HepG2 (cell line): ENCODE measurements around the gene IQCE. TPM values are rescaled to one million over a fixed set of nuclear protein-coding genes. Genes with fewer than 3 reads are reported as not detected.
A peak's percentile ranks its signal among the peaks of the same experiment; 100 is the strongest.

Experiments
- ATF1 ChIP-seq: IDR thresholded peaks from 2 replicates; pipeline ENCODE4 v1.6.1; 2016; ENCODE audit warnings: mild to moderate bottlenecking, control low read depth
- DNMT3B ChIP-seq: conservative IDR thresholded peaks from 2 replicates; pipeline ENCODE4 v1.6.1; 2016; ENCODE audit warnings: missing biosample characterization, control low read depth
- HNF1B ChIP-seq: sonication (generic); formaldehyde crosslinking; IDR thresholded peaks from 2 replicates; pipeline ENCODE4 v1.5.1; 2020; ENCODE audit warnings: mild to moderate bottlenecking, moderate library complexity, missing genetic modification reagents
- KDM3A ChIP-seq: IDR thresholded peaks from 2 replicates; pipeline ENCODE4 v1.6.1; 2018; ENCODE audit warnings: low read depth, missing compliant biosample characterization
- MIER2 ChIP-seq: IDR thresholded peaks from 2 replicates; pipeline ENCODE4 v1.6.1; 2016; ENCODE audit warnings: missing biosample characterization, missing genetic modification reagents
- MLLT10 ChIP-seq: sonication (generic); formaldehyde crosslinking; IDR thresholded peaks from 2 replicates; pipeline ENCODE4 v1.4.0; 2020; ENCODE audit warnings: missing genetic modification reagents
- NR2F1 ChIP-seq, 2 experiments: fragments of 450-650 bp in 1 of 2; formaldehyde crosslinking in 1 of 2; IDR thresholded peaks; 2 replicates each; pipeline versions ENCODE4 v1.5.0 to v1.6.1; 2016 to 2020; ENCODE audit warnings: mild to moderate bottlenecking in 1 of 2, missing compliant biosample characterization in 1 of 2, missing genetic modification reagents in 1 of 2, moderate library complexity in 1 of 2
- SALL2 ChIP-seq: sonication (generic); formaldehyde crosslinking; IDR thresholded peaks from 2 replicates; pipeline ENCODE4 v1.8.1; 2023; ENCODE audit warnings: mild to moderate bottlenecking, missing genetic modification reagents, inconsistent platforms
- SMAD3 ChIP-seq: sonication (generic); formaldehyde crosslinking; IDR thresholded peaks from 2 replicates; pipeline ENCODE4 v1.4.0; 2020; ENCODE audit warnings: missing genetic modification reagents
- SMARCC2 ChIP-seq: fragments of 450-650 bp; IDR thresholded peaks from 2 replicates; pipeline ENCODE4 v1.6.1; 2017; ENCODE audit warnings: antibody characterized with exemption, mild to moderate bottlenecking
- SP2 ChIP-seq: sonication (generic); formaldehyde crosslinking; IDR thresholded peaks from 2 replicates; pipeline ENCODE4 v1.5.1; 2020; ENCODE audit warnings: mild to moderate bottlenecking, missing genetic modification reagents
- TAF1 ChIP-seq: sonication (generic); formaldehyde crosslinking; IDR thresholded peaks from 2 replicates; pipeline ENCODE4 v1.4.0; 2020; ENCODE audit warnings: missing genetic modification reagents
- TARDBP ChIP-seq: sonication (generic); formaldehyde crosslinking; IDR thresholded peaks from 2 replicates; pipeline ENCODE4 v1.8.0; 2022; ENCODE audit warnings: mild to moderate bottlenecking, missing genetic modification reagents
- YEATS4 ChIP-seq: sonication (generic); formaldehyde crosslinking; IDR thresholded peaks from 2 replicates; pipeline ENCODE4 v1.4.0; 2020; ENCODE audit warnings: missing genetic modification reagents, borderline replicate concordance
- ZMYM2 ChIP-seq: sonication (generic); formaldehyde crosslinking; IDR thresholded peaks from 2 replicates; pipeline ENCODE4 v1.8.0; 2022; ENCODE audit warnings: mild to moderate bottlenecking, missing genetic modification reagents
- ZNF160 ChIP-seq: sonication (generic); formaldehyde crosslinking; IDR thresholded peaks from 2 replicates; pipeline ENCODE4 v1.8.0; 2022; ENCODE audit warnings: mild to moderate bottlenecking, inconsistent platforms, missing genetic modification reagents
- ZNF557 ChIP-seq: sonication (generic); formaldehyde crosslinking; IDR thresholded peaks from 2 replicates; pipeline ENCODE4 v1.4.0; 2020; ENCODE audit warnings: missing genetic modification reagents
- ZNF75D ChIP-seq: sonication (generic); formaldehyde crosslinking; IDR thresholded peaks from 2 replicates; pipeline ENCODE4 v1.8.1; 2023; ENCODE audit warnings: missing genetic modification reagents, mild to moderate bottlenecking, borderline replicate concordance
- ZNF777 ChIP-seq: sonication (generic); formaldehyde crosslinking; IDR thresholded peaks from 2 replicates; pipeline ENCODE4 v1.4.0; 2020; ENCODE audit warnings: missing genetic modification reagents
- ZSCAN31 ChIP-seq: sonication (generic); formaldehyde crosslinking; IDR thresholded peaks from 2 replicates; pipeline ENCODE4 v1.5.0; 2020; ENCODE audit warnings: low read depth, mild to moderate bottlenecking, missing genetic modification reagents
- polyA plus RNA-seq, 8 experiments: library from polyadenylated mRNA; depleted of rRNA in 3 of 8; stranded (reverse) in 7 of 8; unstranded in 1 of 8; fragments of >200 nt; fragmentation: Illumina TruSeq in 4 of 8; extraction: Trizol in 4 of 8; gene quantifications; 2 replicates each; pipeline versions ENCODE4 v1.2.1 to v1.2.3, GENCODE V29; 2011 to 2016; ENCODE audit warnings: low read depth in 4 of 8, missing spikeins in 1 of 8, mixed read lengths in 1 of 8; ENCODE audit not compliant: insufficient read depth in 1 of 8
- total RNA-seq, 5 experiments: library from RNA; depleted of rRNA; stranded (reverse); fragments of >200 nt; fragmentation: Illumina TruSeq; extraction: Trizol; gene quantifications; 2 replicates each; pipeline ENCODE4 v1.2.3, GENCODE V29; 2016; ENCODE audit warnings: low read depth in 1 of 5
- TF ChIP-seq, protein P1 (sequence below): sonication (generic); formaldehyde crosslinking; IDR thresholded peaks from 2 replicates; pipeline ENCODE4 v1.5.0; 2020; ENCODE audit warnings: mild to moderate bottlenecking, missing genetic modification reagents
- TF ChIP-seq, protein P2 (sequence below): sonication (generic); formaldehyde crosslinking; IDR thresholded peaks from 2 replicates; pipeline ENCODE4 v1.4.0; 2020; ENCODE audit warnings: missing genetic modification reagents
- TF ChIP-seq, protein P3 (sequence below): sonication (generic); formaldehyde crosslinking; IDR thresholded peaks from 2 replicates; pipeline ENCODE4 v1.5.0; 2020; ENCODE audit warnings: mild to moderate bottlenecking, missing genetic modification reagents, borderline replicate concordance

IQCE gene
- total and polyA plus RNA-seq, 2 of the 13 experiments (the other 11 are each of a cell fraction or from before 2014, with no cell fraction given) = 1.5 to 2.5 TPM

GRCh38 chr7:2622869-2623697, 64.3 kb downstream of the IQCE start (continued):
- TF ChIP-seq KDM3A (CRISPR knock-in tag) (peak; percentile 81; the same call in 1 of the 2 replicates), SMARCC2 (no peak), NR2F1 (CRISPR knock-in tag; IDR thresholded peaks at IDR 0.05) (peak in 1 of 2 experiments; percentile 81; a peak in 1 of 4 replicates), ZNF557 (peak; percentile 55; the same call in 1 of the 2 replicates), TARDBP (CRISPR knock-in tag) (peak; percentile 74; the same call in 1 of the 2 replicates), MIER2 (CRISPR knock-in tag) (peak; percentile 76), ZNF75D (CRISPR knock-in tag) (no peak), TAF1 (CRISPR knock-in tag) (peak; percentile 38; the same call in 1 of the 2 replicates), DNMT3B (CRISPR knock-in tag) (no peak), ATF1 (CRISPR knock-in tag) (no peak), MLLT10 (CRISPR knock-in tag) (no peak), ZNF777 (CRISPR knock-in tag) (no peak), ZMYM2 (CRISPR knock-in tag) (0 out of 2 replicates have a peak, but pooled peaks have one; percentile 63), ZNF160 (peak; percentile 67; the same call in 1 of the 2 replicates), ZSCAN31 (CRISPR knock-in tag) (no peak), YEATS4 (CRISPR knock-in tag) (peak; percentile 64), SMAD3 (CRISPR knock-in tag) (0 out of 2 replicates have a peak, but pooled peaks have one; percentile 31), SALL2 (CRISPR knock-in tag) (no peak), HNF1B (CRISPR knock-in tag) (peak; percentile 76), SP2 (CRISPR knock-in tag) (0 out of 2 replicates have a peak, but pooled peaks have one; percentile 36)
- TF ChIP-seq, protein P1, sequence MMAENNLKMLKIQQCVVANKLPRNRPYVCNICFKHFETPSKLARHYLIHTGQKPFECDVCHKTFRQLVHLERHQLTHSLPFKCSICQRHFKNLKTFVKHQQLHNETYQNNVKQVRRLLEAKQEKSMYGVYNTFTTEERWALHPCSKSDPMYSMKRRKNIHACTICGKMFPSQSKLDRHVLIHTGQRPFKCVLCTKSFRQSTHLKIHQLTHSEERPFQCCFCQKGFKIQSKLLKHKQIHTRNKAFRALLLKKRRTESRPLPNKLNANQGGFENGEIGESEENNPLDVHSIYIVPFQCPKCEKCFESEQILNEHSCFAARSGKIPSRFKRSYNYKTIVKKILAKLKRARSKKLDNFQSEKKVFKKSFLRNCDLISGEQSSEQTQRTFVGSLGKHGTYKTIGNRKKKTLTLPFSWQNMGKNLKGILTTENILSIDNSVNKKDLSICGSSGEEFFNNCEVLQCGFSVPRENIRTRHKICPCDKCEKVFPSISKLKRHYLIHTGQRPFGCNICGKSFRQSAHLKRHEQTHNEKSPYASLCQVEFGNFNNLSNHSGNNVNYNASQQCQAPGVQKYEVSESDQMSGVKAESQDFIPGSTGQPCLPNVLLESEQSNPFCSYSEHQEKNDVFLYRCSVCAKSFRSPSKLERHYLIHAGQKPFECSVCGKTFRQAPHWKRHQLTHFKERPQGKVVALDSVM = peak; percentile 83
- TF ChIP-seq, protein P2, sequence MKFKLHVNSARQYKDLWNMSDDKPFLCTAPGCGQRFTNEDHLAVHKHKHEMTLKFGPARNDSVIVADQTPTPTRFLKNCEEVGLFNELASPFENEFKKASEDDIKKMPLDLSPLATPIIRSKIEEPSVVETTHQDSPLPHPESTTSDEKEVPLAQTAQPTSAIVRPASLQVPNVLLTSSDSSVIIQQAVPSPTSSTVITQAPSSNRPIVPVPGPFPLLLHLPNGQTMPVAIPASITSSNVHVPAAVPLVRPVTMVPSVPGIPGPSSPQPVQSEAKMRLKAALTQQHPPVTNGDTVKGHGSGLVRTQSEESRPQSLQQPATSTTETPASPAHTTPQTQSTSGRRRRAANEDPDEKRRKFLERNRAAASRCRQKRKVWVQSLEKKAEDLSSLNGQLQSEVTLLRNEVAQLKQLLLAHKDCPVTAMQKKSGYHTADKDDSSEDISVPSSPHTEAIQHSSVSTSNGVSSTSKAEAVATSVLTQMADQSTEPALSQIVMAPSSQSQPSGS = peak; percentile 63; the same call in 1 of the 2 replicates
- TF ChIP-seq, protein P3, sequence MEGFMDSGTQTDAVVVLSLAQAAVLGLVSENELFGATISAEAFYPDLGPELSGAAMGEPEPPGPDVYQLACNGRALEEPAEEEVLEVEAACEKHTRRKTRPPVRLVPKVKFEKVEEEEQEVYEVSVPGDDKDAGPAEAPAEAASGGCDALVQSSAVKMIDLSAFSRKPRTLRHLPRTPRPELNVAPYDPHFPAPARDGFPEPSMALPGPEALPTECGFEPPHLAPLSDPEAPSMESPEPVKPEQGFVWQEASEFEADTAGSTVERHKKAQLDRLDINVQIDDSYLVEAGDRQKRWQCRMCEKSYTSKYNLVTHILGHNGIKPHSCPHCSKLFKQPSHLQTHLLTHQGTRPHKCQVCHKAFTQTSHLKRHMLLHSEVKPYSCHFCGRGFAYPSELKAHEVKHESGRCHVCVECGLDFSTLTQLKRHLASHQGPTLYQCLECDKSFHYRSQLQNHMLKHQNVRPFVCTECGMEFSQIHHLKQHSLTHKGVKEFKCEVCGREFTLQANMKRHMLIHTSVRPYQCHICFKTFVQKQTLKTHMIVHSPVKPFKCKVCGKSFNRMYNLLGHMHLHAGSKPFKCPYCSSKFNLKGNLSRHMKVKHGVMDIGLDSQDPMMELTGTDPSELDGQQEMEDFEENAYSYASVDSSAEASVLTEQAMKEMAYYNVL = peak; percentile 92; the same call in 1 of the 2 replicates
